CD4-positive, CD25-positive, alpha-beta regulatory T cell (primary cell): ENCODE measurements around the gene LDAH. TPM values are rescaled to one million over a fixed set of nuclear protein-coding genes. Genes with fewer than 3 reads are reported as not detected.

Experiments
- ATAC-seq, 2 donors: fragments of 150-1000 bp; cut with Tn5 transposase; one replicate each; pipeline ENCODE4 v1.10.0; 2021; ENCODE audit warnings: low read depth in 2 of 2, moderate number of reproducible peaks in 2 of 2, moderate library complexity in 1 of 2
- DNase-seq, 3 donors: peaks; one replicate each; pipeline versions ENCODE4 v3.0.0 to v3.0.0-alpha.2; 2012 to 2022; ENCODE audit warnings: mixed read lengths in 1 of 3
- H3K27ac ChIP-seq: one replicate; pipeline ENCODE4 v1.7.0; 2013; ENCODE audit warnings: mild to moderate bottlenecking, low read length; ENCODE audit not compliant: insufficient read depth, poor library complexity, severe bottlenecking
- H3K27me3 ChIP-seq: one replicate; pipeline ENCODE4 v1.7.0; 2013; ENCODE audit warnings: low read length; ENCODE audit not compliant: control insufficient read depth, insufficient read depth
- H3K36me3 ChIP-seq: one replicate; pipeline ENCODE4 v1.7.0; 2013; ENCODE audit warnings: mild to moderate bottlenecking, low read length, moderate library complexity; ENCODE audit not compliant: control insufficient read depth, insufficient read depth
- H3K4me1 ChIP-seq: 2 replicates; pipeline ENCODE4 v1.7.0; 2013; ENCODE audit warnings: mild to moderate bottlenecking, low read length; ENCODE audit not compliant: insufficient read depth, control insufficient read depth, poor library complexity, severe bottlenecking
- H3K4me3 ChIP-seq: one replicate; pipeline ENCODE4 v1.7.0; 2013; ENCODE audit warnings: low read depth, mild to moderate bottlenecking, low read length, moderate library complexity
- H3K9me3 ChIP-seq, 2 experiments: 1 replicate in 1 of 2; 2 replicates in 1 of 2; pipeline ENCODE4 v1.7.0; 2013; ENCODE audit warnings: low read length in 2 of 2, mild to moderate bottlenecking in 1 of 2, moderate library complexity in 1 of 2; ENCODE audit not compliant: control insufficient read depth in 2 of 2
- H3K27ac Mint-ChIP-seq, 3 donors: one replicate each; pipeline ENCODE4 v1.8.0; 2020 to 2022; ENCODE audit warnings: mild to moderate bottlenecking in 3 of 3, mixed read lengths in 3 of 3, moderate library complexity in 2 of 3
- H3K27me3 Mint-ChIP-seq: one replicate; pipeline ENCODE4 v1.8.0; 2022; ENCODE audit warnings: mild to moderate bottlenecking, mixed read lengths
- H3K36me3 Mint-ChIP-seq: one replicate; pipeline ENCODE4 v1.8.0; 2020; ENCODE audit warnings: mixed read lengths
- H3K4me1 Mint-ChIP-seq, 4 donors: one replicate each; pipeline ENCODE4 v1.8.0; 2020 to 2022; ENCODE audit warnings: mixed read lengths in 4 of 4, mild to moderate bottlenecking in 1 of 4
- H3K4me3 Mint-ChIP-seq, 4 donors: one replicate each; pipeline ENCODE4 v1.8.0; 2020 to 2022; ENCODE audit warnings: mild to moderate bottlenecking in 4 of 4, mixed read lengths in 4 of 4, moderate library complexity in 3 of 4
- H3K9me3 Mint-ChIP-seq, 7 donors: one replicate each; pipeline ENCODE4 v1.8.0; 2020 to 2022; ENCODE audit warnings: mixed read lengths in 7 of 7, mild to moderate bottlenecking in 3 of 7, moderate library complexity in 2 of 7
- polyA plus RNA-seq, 4 donors: library from polyadenylated mRNA; unstranded; fragments of 300-500 nt; fragmentation: Illumina TruSeq; gene quantifications; one replicate each; pipeline ENCODE4 v1.2.3, GENCODE V29; 2021
- total RNA-seq: library from RNA; stranded (reverse); gene quantifications from one replicate; pipeline ENCODE4 v1.2.3, GENCODE V29; 2022

The LDAH gene
- total and polyA plus RNA-seq, 5 donors from 2014 or later: 13.8 to 16.8 (median 14.9) TPM

DNA sequence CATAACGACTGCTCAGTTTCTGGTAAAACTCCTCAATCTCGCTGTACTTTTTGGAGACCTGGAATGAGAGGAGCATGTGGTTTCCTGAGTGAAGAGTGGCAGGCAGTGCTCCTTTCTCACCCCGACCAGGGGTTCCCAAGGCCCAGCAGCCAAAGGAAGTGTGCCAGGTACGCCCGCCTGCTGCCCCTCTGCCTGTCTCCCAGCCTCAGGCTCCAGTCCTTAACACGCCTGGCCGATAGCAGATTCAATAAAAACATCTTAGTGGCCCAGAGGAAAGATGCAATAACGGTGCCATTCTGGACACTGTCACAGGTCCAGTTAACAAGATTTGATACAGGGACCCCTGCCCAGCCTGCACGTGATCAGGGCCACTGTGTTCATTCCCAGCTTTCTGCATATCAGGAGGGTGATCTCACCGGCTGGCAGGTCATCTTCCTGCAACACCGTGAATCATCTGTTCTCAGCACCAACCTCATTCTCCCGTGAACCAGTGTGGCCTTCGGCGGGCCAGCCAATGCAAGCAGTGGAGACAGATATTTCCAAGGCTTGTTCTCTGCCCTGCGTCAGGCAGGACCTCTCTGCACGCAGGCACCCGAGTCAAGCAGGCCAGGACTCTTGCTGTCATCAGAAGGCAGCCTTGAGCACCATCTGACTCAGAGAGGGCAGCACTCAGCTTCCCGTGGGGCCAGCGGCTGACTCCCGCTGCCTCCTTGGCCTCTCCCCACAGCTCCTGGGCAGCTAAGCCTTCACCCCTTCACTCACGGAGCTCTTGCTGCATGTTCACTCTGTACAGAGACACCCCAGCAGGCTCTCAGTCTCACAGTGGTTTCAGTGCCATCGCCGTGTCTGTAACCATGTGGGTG is 181.5 kb downstream of the LDAH start:
- Histone ChIP-seq H3K9me3 (no peaks in the 10 kb centered on the region), H3K27me3 (no peaks in the 10 kb centered on the region), H3K4me3 (no peak overlapping the region), H3K4me1 (peaks cover 6% of the 10 kb centered on the region), H3K27ac (no peak overlapping the region), H3K36me3 (peaks cover 48% of the 10 kb centered on the region)
- Mint-ChIP-seq H3K36me3 (peaks cover 42% of the 10 kb centered on the region), H3K27me3 (no peaks in the 10 kb centered on the region), H3K27ac (no peak overlapping the region), H3K9me3 (no peaks in the 10 kb centered on the region), H3K4me1 (peaks cover 0 to 23% (median 11%) of the 10 kb centered on the region in 4 donors), H3K4me3 (no peak overlapping the region)
- DNase-seq (no peak), ATAC-seq (no peak)

DNA sequence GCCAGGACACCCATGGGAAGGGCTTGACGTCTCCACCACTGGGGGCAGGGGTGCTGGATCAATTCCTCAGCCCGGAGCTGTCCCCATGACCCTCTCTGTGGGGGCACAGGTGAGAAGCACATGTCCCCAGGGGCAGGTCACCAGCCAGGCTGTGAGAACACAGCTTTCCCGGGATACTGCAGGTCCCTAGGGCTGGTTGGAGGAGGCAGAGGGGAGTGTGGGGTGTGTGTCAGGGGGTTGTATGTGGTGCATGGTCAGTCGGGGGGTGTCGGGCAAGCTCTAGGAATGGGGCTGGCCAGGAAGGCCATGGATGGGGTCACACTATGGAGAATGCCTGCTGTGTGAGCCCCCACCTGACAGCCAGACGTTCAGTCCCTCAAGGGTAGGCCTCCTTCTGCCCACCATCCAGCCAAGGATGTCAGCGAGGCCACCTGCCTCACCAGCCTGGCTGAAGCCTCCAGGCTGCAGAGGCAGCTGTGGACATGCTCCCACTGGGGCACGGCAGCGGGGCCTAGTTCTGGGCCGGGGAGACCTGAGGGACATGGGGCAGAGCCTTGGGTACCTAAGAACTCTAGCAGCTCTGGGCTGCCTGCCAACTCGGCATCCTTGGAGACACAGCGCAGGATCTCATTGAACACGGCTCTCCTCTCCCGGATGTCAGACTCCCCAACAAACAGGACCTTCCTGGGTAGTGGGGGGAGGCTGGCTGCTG is 182.3 kb downstream of the LDAH start:
- Histone ChIP-seq H3K4me1 (peaks cover 6% of the 10 kb centered on the region), H3K27me3 (no peaks in the 10 kb centered on the region), H3K9me3 (no peaks in the 10 kb centered on the region), H3K36me3 (peaks cover 48% of the 10 kb centered on the region), H3K27ac (no peak overlapping the region), H3K4me3 (no peak overlapping the region)
- Mint-ChIP-seq H3K4me3 (no peak overlapping the region), H3K9me3 (no peaks in the 10 kb centered on the region), H3K36me3 (peaks cover 43% of the 10 kb centered on the region), H3K27me3 (no peaks in the 10 kb centered on the region), H3K4me1 (peaks cover 0 to 23% (median 11%) of the 10 kb centered on the region in 4 donors), H3K27ac (no peak overlapping the region)
- DNase-seq (no peak), ATAC-seq (no peak)

- Mint-ChIP-seq H3K36me3 (peaks cover 37% of the 10 kb centered on the region), H3K27me3 (no peaks in the 10 kb centered on the region), H3K4me1 (peaks cover 0 to 19% (median 7%) of the 10 kb centered on the region in 4 donors), H3K9me3 (no peaks in the 10 kb centered on the region), H3K4me3 (no peak overlapping the region), H3K27ac (no peak overlapping the region)
- no peak overlapping the region for H3K27ac ChIP-seq
- H3K9me3 ChIP-seq: no peaks in the 10 kb centered on the region
- H3K27me3 ChIP-seq: no peaks in the 10 kb centered on the region
- H3K36me3 ChIP-seq: peaks cover 48% of the 10 kb centered on the region
- H3K4me1 ChIP-seq: peaks cover 6% of the 10 kb centered on the region
- ATAC-seq (no peak), DNase-seq (no peak)
- H3K4me3 ChIP-seq: no peak overlapping the region
Observed at GRCh38 chr2:20638646-20639430, 184.1 kb downstream of the LDAH start.

- H3K9me3 ChIP-seq: no peaks in the 10 kb centered on the region
- Mint-ChIP-seq H3K27ac (no peak overlapping the region), H3K27me3 (no peaks in the 10 kb centered on the region), H3K9me3 (no peaks in the 10 kb centered on the region), H3K4me1 (peaks cover 0 to 12% (median 7%) of the 10 kb centered on the region in 4 donors), H3K4me3 (no peak overlapping the region), H3K36me3 (peaks cover 33% of the 10 kb centered on the region)
- DNase-seq (no peak), ATAC-seq (no peak)
- H3K36me3 ChIP-seq: peaks cover 44% of the 10 kb centered on the region
- H3K4me3 ChIP-seq: no peak overlapping the region
- H3K4me1 ChIP-seq: peaks cover 6% of the 10 kb centered on the region
- H3K27ac ChIP-seq: no peak overlapping the region
- no peaks in the 10 kb centered on the region for H3K27me3 ChIP-seq
Observed at GRCh38 chr2:20638014-20638413, 184.9 kb downstream of the LDAH start.

GRCh38 chr2:20637147-20637546 is 185.8 kb downstream of the LDAH start:
- Mint-ChIP-seq H3K27me3 (no peaks in the 10 kb centered on the region), H3K36me3 (peaks cover 33% of the 10 kb centered on the region), H3K4me3 (no peak overlapping the region), H3K4me1 (peaks cover 0 to 9% (median 4%) of the 10 kb centered on the region in 4 donors), H3K27ac (no peak overlapping the region), H3K9me3 (no peaks in the 10 kb centered on the region)
- no peak overlapping the region for H3K27ac ChIP-seq
- H3K36me3 ChIP-seq: peaks cover 44% of the 10 kb centered on the region
- H3K4me3 ChIP-seq: no peak overlapping the region
- DNase-seq (no peak), ATAC-seq (no peak)
- no peaks in the 10 kb centered on the region for H3K27me3 ChIP-seq
- H3K4me1 ChIP-seq: peaks cover under 1% of the 10 kb centered on the region
- no peaks in the 10 kb centered on the region for H3K9me3 ChIP-seq

GRCh38 chr2:20635675-20636584 is 187.0 kb downstream of the LDAH start:
- peak overlapping the region in 1 of 3 donors; percentile 1 for H3K27ac Mint-ChIP-seq
- DNase-seq: peak in 2 of 3 donors; percentile 9 to 40
- Histone ChIP-seq H3K27ac (no peak overlapping the region), H3K4me1 (no peaks in the 10 kb centered on the region), H3K36me3 (peaks cover 38% of the 10 kb centered on the region), H3K27me3 (no peaks in the 10 kb centered on the region), H3K9me3 (no peaks in the 10 kb centered on the region), H3K4me3 (no peak overlapping the region)
- no peaks in the 10 kb centered on the region for H3K27me3 Mint-ChIP-seq
- H3K4me3 Mint-ChIP-seq: no peak overlapping the region
- peaks cover 28% of the 10 kb centered on the region for H3K36me3 Mint-ChIP-seq
- H3K4me1 Mint-ChIP-seq: peaks cover 0 to 5% (median 2%) of the 10 kb centered on the region in 4 donors
- no peaks in the 10 kb centered on the region for H3K9me3 Mint-ChIP-seq
- peak; percentile 49 to 62 for ATAC-seq

GRCh38 chr2:20635113-20635510 is 187.8 kb downstream of the LDAH start:
- Histone ChIP-seq H3K4me1 (no peaks in the 10 kb centered on the region), H3K4me3 (no peak overlapping the region), H3K27ac (no peak overlapping the region), H3K27me3 (no peaks in the 10 kb centered on the region), H3K9me3 (no peaks in the 10 kb centered on the region), H3K36me3 (peaks cover 31% of the 10 kb centered on the region)
- no peak for ATAC-seq
- Mint-ChIP-seq H3K27me3 (no peaks in the 10 kb centered on the region), H3K36me3 (peaks cover 31% of the 10 kb centered on the region), H3K4me1 (peaks cover 0 to 5% (median 2%) of the 10 kb centered on the region in 4 donors), H3K27ac (peak overlapping the region in 1 of 3 donors; percentile 1), H3K9me3 (no peaks in the 10 kb centered on the region), H3K4me3 (no peak overlapping the region)
- no peak for DNase-seq
